Trophoblast cell (in vitro differentiated cells and primary cell): ENCODE results near the gene MYO6.

Source experiments
- DNase-seq, 2 donors: peaks; one replicate each; pipeline ENCODE4 v3.0.0-alpha.2; 2016
- H2AFZ ChIP-seq: 2 replicates; pipeline ENCODE4 v1.6.1; 2013; ENCODE audit warnings: low read length, moderate library complexity, mild to moderate bottlenecking; ENCODE audit not compliant: insufficient read depth, poor library complexity
- H2AK5ac ChIP-seq: 2 replicates; pipeline ENCODE4 v1.6.1; 2013; ENCODE audit warnings: mild to moderate bottlenecking, low read length
- H2BK120ac ChIP-seq: 2 replicates; pipeline ENCODE4 v1.6.1; 2013; ENCODE audit warnings: low read length, mild to moderate bottlenecking, moderate library complexity; ENCODE audit not compliant: insufficient read depth, poor library complexity
- H2BK12ac ChIP-seq: 2 replicates; pipeline ENCODE4 v1.6.1; 2013; ENCODE audit warnings: mild to moderate bottlenecking, low read length, moderate library complexity
- H2BK5ac ChIP-seq: 2 replicates; pipeline ENCODE4 v1.6.1; 2013; ENCODE audit warnings: low read length, low read depth, moderate library complexity, mild to moderate bottlenecking; ENCODE audit not compliant: poor library complexity
- H3K14ac ChIP-seq: 2 replicates; pipeline ENCODE4 v1.6.1; 2013; ENCODE audit warnings: mild to moderate bottlenecking, low read length
- H3K18ac ChIP-seq: 2 replicates; pipeline ENCODE4 v1.6.1; 2013; ENCODE audit warnings: mild to moderate bottlenecking, low read length
- H3K23ac ChIP-seq: 2 replicates; pipeline ENCODE4 v1.6.1; 2013; ENCODE audit warnings: low read length
- H3K27ac ChIP-seq: 2 replicates; pipeline ENCODE4 v1.5.1; 2013; ENCODE audit warnings: low read depth, mild to moderate bottlenecking, inconsistent platforms, low read length, moderate library complexity
- H3K27me3 ChIP-seq: 2 replicates; pipeline ENCODE4 v1.6.1; 2013; ENCODE audit warnings: inconsistent platforms, mild to moderate bottlenecking, low read length, moderate library complexity; ENCODE audit not compliant: insufficient read depth
- H3K36me3 ChIP-seq, 2 experiments: 1 replicate in 1 of 2; 2 replicates in 1 of 2; pipeline ENCODE4 v1.6.1; 2013; ENCODE audit warnings: low read length in 2 of 2, mild to moderate bottlenecking in 2 of 2, moderate library complexity in 1 of 2; ENCODE audit not compliant: insufficient read depth in 2 of 2, control insufficient read depth in 1 of 2
- H3K4ac ChIP-seq: 2 replicates; pipeline ENCODE4 v1.6.1; 2013; ENCODE audit warnings: low read depth, mild to moderate bottlenecking, low read length, moderate library complexity
- H3K4me1 ChIP-seq, 2 experiments: 1 replicate in 1 of 2; 2 replicates in 1 of 2; pipeline ENCODE4 v1.6.1; 2013; ENCODE audit warnings: low read length in 2 of 2, mild to moderate bottlenecking in 2 of 2, moderate library complexity in 1 of 2; ENCODE audit not compliant: insufficient read depth in 2 of 2, control insufficient read depth in 1 of 2
- H3K4me2 ChIP-seq: 2 replicates; pipeline ENCODE4 v1.6.1; 2013; ENCODE audit warnings: inconsistent platforms, mild to moderate bottlenecking, low read length, moderate library complexity
- H3K4me3 ChIP-seq: 2 replicates; pipeline ENCODE4 v1.5.1; 2013; ENCODE audit warnings: mild to moderate bottlenecking, low read depth, low read length, inconsistent platforms
- H3K79me1 ChIP-seq: one replicate; pipeline ENCODE4 v1.6.1; 2013; ENCODE audit warnings: low read length
- H3K79me2 ChIP-seq: 2 replicates; pipeline ENCODE4 v1.6.1; 2013; ENCODE audit warnings: low read length, mild to moderate bottlenecking; ENCODE audit not compliant: control insufficient read depth, insufficient read depth, poor library complexity
- H3K9ac ChIP-seq: 2 replicates; pipeline ENCODE4 v1.6.1; 2013; ENCODE audit warnings: mild to moderate bottlenecking, low read length
- H3K9me3 ChIP-seq: 2 replicates; pipeline ENCODE4 v1.6.1; 2013; ENCODE audit warnings: low read depth, mild to moderate bottlenecking, control low read depth, inconsistent platforms, low read length; ENCODE audit not compliant: insufficient read depth
- H4K12ac ChIP-seq: 2 replicates; pipeline ENCODE4 v1.6.1; 2013; ENCODE audit warnings: low read depth, mild to moderate bottlenecking, low read length, moderate library complexity
- H4K8ac ChIP-seq: 2 replicates; pipeline ENCODE4 v1.6.1; 2013; ENCODE audit warnings: low read depth, mild to moderate bottlenecking, low read length, moderate library complexity
- H4K91ac ChIP-seq: one replicate; pipeline ENCODE4 v1.6.1; 2013; ENCODE audit warnings: low read depth, mild to moderate bottlenecking, low read length, moderate library complexity
- WGBS: extraction: QIAGEN DNeasy Blood & Tissue Kit; methylation state at CpG from one replicate; pipeline ENCODE4 v1.1.7; 2013; ENCODE audit warnings: missing lambda C conversion rate; ENCODE audit not compliant: insufficient read length, insufficient coverage; ENCODE audit errors: extremely low coverage; 5-methylcytosine and 5-hydroxymethylcytosine counted together

The MYO6 gene

GRCh38 chr6:75808507-75808906 lies 59.5 kb downstream of the MYO6 start:
- H3K9me3 ChIP-seq, result no peaks in the 10 kb centered on the region
- no peak overlapping the region for H3K4ac ChIP-seq
- H3K4me1 ChIP-seq, result peaks cover 5 to 6% of the 10 kb centered on the region in 2 experiments
- no peak overlapping the region for H2BK5ac ChIP-seq
- H3K9ac ChIP-seq, result no peak overlapping the region
- no peak overlapping the region for H4K8ac ChIP-seq
- no peak overlapping the region for H2BK120ac ChIP-seq
- H3K18ac ChIP-seq, result no peak overlapping the region
- H2AFZ ChIP-seq, result no peak overlapping the region
- no peak overlapping the region for H4K12ac ChIP-seq
- H4K91ac ChIP-seq, result no peak overlapping the region
- no peaks in the 10 kb centered on the region for H3K27me3 ChIP-seq
- no peak overlapping the region for H3K14ac ChIP-seq
- DNase-seq, result no peak
- H3K79me2 ChIP-seq, result no peaks in the 10 kb centered on the region
- H3K36me3 ChIP-seq, result peaks cover 3 to 4% of the 10 kb centered on the region in 2 experiments
- no peak overlapping the region for H3K27ac ChIP-seq
- no peak overlapping the region for H2AK5ac ChIP-seq
- H3K79me1 ChIP-seq, result peaks cover 3% of the 10 kb centered on the region
- H3K4me2 ChIP-seq, result no peak overlapping the region
- H3K23ac ChIP-seq, result no peak overlapping the region
- no peak overlapping the region for H3K4me3 ChIP-seq
- H2BK12ac ChIP-seq, result no peak overlapping the region

GRCh38 chr6:75812560-75812959 lies 63.5 kb downstream of the MYO6 start:
- no peaks in the 10 kb centered on the region for H3K79me2 ChIP-seq
- no CpG with 5 or more reads among the region's 1 CpG for WGBS
- no peak overlapping the region for H2BK12ac ChIP-seq
- peaks cover 3 to 4% of the 10 kb centered on the region in 2 experiments for H3K36me3 ChIP-seq
- no peak overlapping the region for H3K4me2 ChIP-seq
- no peaks in the 10 kb centered on the region for H3K27me3 ChIP-seq
- H4K8ac ChIP-seq, result no peak overlapping the region
- H3K4me1 ChIP-seq, result peaks cover 12 to 13% of the 10 kb centered on the region in 2 experiments
- no peak overlapping the region for H2AK5ac ChIP-seq
- no peak for DNase-seq
- H3K4ac ChIP-seq, result no peak overlapping the region
- no peak overlapping the region for H4K12ac ChIP-seq
- H2BK5ac ChIP-seq, result no peak overlapping the region
- no peak overlapping the region for H2AFZ ChIP-seq
- no peaks in the 10 kb centered on the region for H3K9me3 ChIP-seq
- H3K23ac ChIP-seq, result no peak overlapping the region
- H3K14ac ChIP-seq, result no peak overlapping the region
- no peak overlapping the region for H2BK120ac ChIP-seq
- H3K9ac ChIP-seq, result no peak overlapping the region
- H3K4me3 ChIP-seq, result no peak overlapping the region
- H3K79me1 ChIP-seq, result peaks cover 3% of the 10 kb centered on the region
- H3K18ac ChIP-seq, result no peak overlapping the region
- H4K91ac ChIP-seq, result no peak overlapping the region
- H3K27ac ChIP-seq, result no peak overlapping the region

DNA sequence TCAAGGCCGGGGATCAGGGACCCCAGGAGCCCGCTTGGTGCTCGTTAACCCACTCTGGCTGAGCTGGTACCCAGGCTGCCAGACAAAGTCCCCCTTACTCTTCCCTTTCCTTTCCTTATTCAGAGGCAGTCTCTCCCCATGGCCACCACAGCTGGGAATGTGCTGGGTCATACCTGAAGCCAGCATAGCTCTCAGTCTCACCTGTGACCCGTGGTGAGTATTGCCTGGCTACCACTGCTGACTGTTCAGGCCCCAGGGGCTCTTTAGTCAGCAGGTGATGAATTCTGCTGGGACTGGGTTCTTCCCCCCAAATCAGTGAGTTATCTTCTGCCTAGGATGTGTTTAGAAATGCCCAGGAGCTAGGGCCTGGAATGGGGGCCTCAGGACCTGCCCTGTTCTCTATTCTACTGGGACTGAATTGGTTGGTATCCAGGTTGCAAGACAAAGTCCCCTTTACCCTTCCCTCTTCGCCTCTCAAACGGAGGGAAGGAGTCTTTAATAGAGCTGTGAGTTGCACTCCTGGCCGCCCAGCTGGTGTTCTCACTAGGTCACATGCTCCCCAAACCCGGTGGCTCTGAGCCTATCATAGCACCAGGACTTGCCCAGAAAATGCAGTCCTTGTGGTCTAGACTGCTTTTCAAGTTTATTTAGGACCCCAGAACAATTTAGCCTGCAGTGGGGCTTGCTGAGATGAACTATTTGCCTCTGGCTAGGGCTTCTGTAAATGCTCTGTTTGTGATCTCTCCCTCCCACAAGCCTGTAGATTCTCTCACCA lies 64.6 kb downstream of the MYO6 start:
- H3K79me2 ChIP-seq, result no peaks in the 10 kb centered on the region
- peak overlapping the region; percentile 48 for H2BK12ac ChIP-seq
- H4K91ac ChIP-seq, result peak overlapping the region; percentile 50
- H3K4me3 ChIP-seq, result no peak overlapping the region
- no peaks in the 10 kb centered on the region for H3K27me3 ChIP-seq
- no CpG with 5 or more reads among the region's 8 CpGs for WGBS
- H3K23ac ChIP-seq, result no peak overlapping the region
- peak overlapping the region; percentile 24 for H3K4ac ChIP-seq
- H3K14ac ChIP-seq, result peak overlapping the region; percentile 16
- peak overlapping the region; percentile 54 for H4K8ac ChIP-seq
- H3K9me3 ChIP-seq, result no peaks in the 10 kb centered on the region
- peak; percentile 87 to 91 for DNase-seq
- peak overlapping the region; percentile 29 for H3K18ac ChIP-seq
- H3K79me1 ChIP-seq, result peaks cover 3% of the 10 kb centered on the region
- peak overlapping the region; percentile 21 for H2BK120ac ChIP-seq
- peak overlapping the region; percentile 8 for H2BK5ac ChIP-seq
- H3K36me3 ChIP-seq, result peaks cover 3 to 4% of the 10 kb centered on the region in 2 experiments
- no peak overlapping the region for H3K4me2 ChIP-seq
- H3K27ac ChIP-seq, result peak overlapping the region; percentile 61
- no peak overlapping the region for H2AFZ ChIP-seq
- peaks cover 12 to 13% of the 10 kb centered on the region in 2 experiments for H3K4me1 ChIP-seq
- peak overlapping the region; percentile 15 for H2AK5ac ChIP-seq
- no peak overlapping the region for H3K9ac ChIP-seq
- H4K12ac ChIP-seq, result no peak overlapping the region

DNA sequence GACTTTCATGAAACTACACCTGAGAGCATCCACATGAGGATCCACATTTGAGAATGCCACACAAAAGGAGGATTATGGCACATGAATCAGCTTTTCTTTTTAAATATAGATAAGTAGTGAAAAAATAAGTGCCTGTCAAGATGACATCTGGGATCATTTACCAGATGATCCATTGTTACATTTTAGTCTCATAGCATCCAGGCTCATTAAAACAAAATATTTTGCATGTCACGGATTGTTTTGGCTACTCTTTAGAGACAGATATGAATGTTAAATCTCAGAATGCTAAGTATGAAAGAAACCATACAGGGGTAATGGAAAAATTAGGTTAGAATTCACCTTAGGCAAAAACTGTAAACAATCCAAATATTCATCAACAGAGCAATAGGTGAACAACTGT lies 66.7 kb downstream of the MYO6 start:
- Histone ChIP-seq H4K12ac (no peak overlapping the region), H3K79me2 (no peaks in the 10 kb centered on the region), H3K23ac (no peak overlapping the region), H4K91ac (no peak overlapping the region), H4K8ac (no peak overlapping the region), H2BK120ac (no peak overlapping the region), H3K9ac (no peak overlapping the region), H2BK5ac (no peak overlapping the region), H3K4me1 (peaks cover 12 to 13% of the 10 kb centered on the region in 2 experiments), H3K18ac (no peak overlapping the region), H3K27ac (no peak overlapping the region), H3K4ac (no peak overlapping the region), H3K4me2 (no peak overlapping the region), H3K36me3 (peaks cover 3 to 4% of the 10 kb centered on the region in 2 experiments), H3K4me3 (no peak overlapping the region), H2AK5ac (no peak overlapping the region), H3K79me1 (peaks cover 3% of the 10 kb centered on the region), H3K27me3 (no peaks in the 10 kb centered on the region), H3K14ac (no peak overlapping the region), H2BK12ac (no peak overlapping the region), H2AFZ (no peak overlapping the region), H3K9me3 (no peaks in the 10 kb centered on the region)
- peak in 1 of 2 donors; percentile 88 for DNase-seq
- no CpG with 5 or more reads among the region's 1 CpG for WGBS
